Caco-2 (cell line): ENCODE measurements around the gene CCDC50. TPM values are rescaled to one million over a fixed set of nuclear protein-coding genes. Genes with fewer than 3 reads are reported as not detected.
A peak's percentile ranks its signal among the peaks of the same experiment; 100 is the strongest.

Source experiments
- BruUV-seq: library from RNA; stranded (reverse); fragments of 400-500 nt; replicated peaks from 2 replicates; lab custom pipeline; 2021; lab: Mats Ljungman, UMichigan
- CTCF ChIA-PET: fragments of 300-600 bp; sonication (Branson Sonifier 250); formaldehyde crosslinking; loops from one replicate; lab custom pipeline; 2022; ENCODE audit warnings: antibody characterized with exemption; lab: Charles Lee
- POLR2A ChIA-PET: fragments of 300-600 bp; sonication (Branson Sonifier 250); formaldehyde crosslinking; loops from one replicate; lab custom pipeline; 2022; ENCODE audit warnings: antibody characterized with exemption; lab: Charles Lee
- DNase-seq, 2 experiments: peaks; one replicate each; pipeline versions ENCODE4 v3.0.0 to v3.0.0-alpha.2; 2020 to 2022
- H3K27me3 ChIP-seq: replicated peaks from 2 replicates; pipeline ENCODE4 v1.6.0; 2011; ENCODE audit warnings: low read length; ENCODE audit not compliant: control insufficient read depth, insufficient read depth
- H3K36me3 ChIP-seq: 2 replicates; pipeline ENCODE4 v1.5.1; 2011; ENCODE audit warnings: low read length; ENCODE audit not compliant: control insufficient read depth, insufficient read depth
- H3K4me1 ChIP-seq: fragments of 250-450 bp; sonication (Bioruptor Pico); 2 replicates; pipeline ENCODE4 v1.5.1; 2020; ENCODE audit warnings: mild to moderate bottlenecking
- H3K4me3 ChIP-seq: 2 replicates; pipeline ENCODE4 v1.5.1; 2011; ENCODE audit warnings: low read depth, mild to moderate bottlenecking, control low read depth, low read length
- H3K9me3 ChIP-seq: fragments of 250-450 bp; sonication (Bioruptor Pico); 2 replicates; pipeline ENCODE4 v1.5.1; 2020; ENCODE audit warnings: mild to moderate bottlenecking, moderate library complexity
- H3K27ac Mint-ChIP-seq: one replicate; pipeline ENCODE4 v1.8.0; 2022; ENCODE audit warnings: mixed read lengths; ENCODE audit not compliant: unreplicated experiment
- H3K27me3 Mint-ChIP-seq: one replicate; pipeline ENCODE4 v1.8.0; 2022; ENCODE audit warnings: mixed read lengths; ENCODE audit not compliant: insufficient read depth, unreplicated experiment
- H3K36me3 Mint-ChIP-seq: one replicate; pipeline ENCODE4 v1.8.0; 2022; ENCODE audit warnings: mild to moderate bottlenecking, mixed read lengths; ENCODE audit not compliant: insufficient read depth, unreplicated experiment
- H3K4me1 Mint-ChIP-seq: one replicate; pipeline ENCODE4 v1.8.0; 2022; ENCODE audit warnings: low read depth, mixed read lengths; ENCODE audit not compliant: unreplicated experiment
- H3K4me3 Mint-ChIP-seq: one replicate; pipeline ENCODE4 v1.8.0; 2022; ENCODE audit warnings: mild to moderate bottlenecking, moderate library complexity, mixed read lengths; ENCODE audit not compliant: unreplicated experiment
- H3K9me3 Mint-ChIP-seq: one replicate; pipeline ENCODE4 v1.8.0; 2022; ENCODE audit warnings: mixed read lengths; ENCODE audit not compliant: unreplicated experiment
- CTCF ChIP-seq, 2 experiments: fragments of 200-600 bp in 1 of 2; IDR thresholded peaks; 1 replicate in 1 of 2; 2 replicates in 1 of 2; pipeline versions ENCODE4 v1.5.1 to v1.8.0; 2011 to 2022; ENCODE audit warnings: antibody characterized with exemption in 1 of 2, control low read depth in 1 of 2, inconsistent platforms in 1 of 2, low read depth in 1 of 2, low read length in 1 of 2, mild to moderate bottlenecking in 1 of 2, moderate library complexity in 1 of 2; ENCODE audit not compliant: insufficient read depth in 1 of 2, severe bottlenecking in 1 of 2, unreplicated experiment in 1 of 2
- intact Hi-C: fragments of 100-400 bp; cut with micrococcal nuclease; formaldehyde crosslinking; loops from one replicate; pipeline ENCODE4 v1.10.0; 2022; ENCODE audit not compliant: unreplicated experiment
- total RNA-seq: library from RNA; stranded (reverse); gene quantifications from 2 replicates; pipeline ENCODE4 v1.2.3, GENCODE V29; 2022

The CCDC50 gene
- total RNA-seq, 1 experiment from 2014 or later: 53.1 TPM

- H3K9me3 Mint-ChIP-seq: no peaks in the 10 kb centered on the region
- CTCF ChIA-PET: no interaction called here
- POLR2A ChIA-PET: no interaction called here
- H3K27me3 ChIP-seq: no peaks in the 10 kb centered on the region
- H3K4me3 ChIP-seq: no peak overlapping the region
- no peak for DNase-seq
- no peaks in the 10 kb centered on the region for H3K4me1 Mint-ChIP-seq
- H3K9me3 ChIP-seq: no peaks in the 10 kb centered on the region
- H3K4me1 ChIP-seq: no peaks in the 10 kb centered on the region
- intact Hi-C loops: no loop called here
- TF ChIP-seq CTCF (IDR thresholded peaks at IDR 0.05; ENCODE audit: insufficient read depth in 1 of 2, low read depth in 1 of 2, low read length in 1 of 2, severe bottlenecking in 1 of 2, unreplicated experiment in 1 of 2): no peak
- peaks cover 32% of the 10 kb centered on the region for H3K36me3 Mint-ChIP-seq
- H3K4me3 Mint-ChIP-seq: no peak overlapping the region
- no peaks in the 10 kb centered on the region for H3K27me3 Mint-ChIP-seq
- no peak overlapping the region for H3K27ac Mint-ChIP-seq
- no peaks in the 10 kb centered on the region for H3K36me3 ChIP-seq
- no TSS peak for BruUV-seq
These were observed 61.4 kb downstream of the CCDC50 start for GRCh38 chr3:191390580-191390979.

GRCh38 chr3:191391861-191392808 lies 62.9 kb downstream of the CCDC50 start:
- no peak overlapping the region for H3K27ac Mint-ChIP-seq
- no peaks in the 10 kb centered on the region for H3K36me3 ChIP-seq
- H3K9me3 ChIP-seq: no peaks in the 10 kb centered on the region
- POLR2A ChIA-PET: no interaction called here
- TF ChIP-seq CTCF (IDR thresholded peaks at IDR 0.05; ENCODE audit: insufficient read depth in 1 of 2, low read depth in 1 of 2, low read length in 1 of 2, severe bottlenecking in 1 of 2, unreplicated experiment in 1 of 2): no peak
- H3K9me3 Mint-ChIP-seq: no peaks in the 10 kb centered on the region
- no peak overlapping the region for H3K4me3 ChIP-seq
- peaks cover 37% of the 10 kb centered on the region for H3K36me3 Mint-ChIP-seq
- BruUV-seq: TSS peak; percentile 38
- no peaks in the 10 kb centered on the region for H3K27me3 ChIP-seq
- no peaks in the 10 kb centered on the region for H3K4me1 ChIP-seq
- no peak for DNase-seq
- no peak overlapping the region for H3K4me3 Mint-ChIP-seq
- no peaks in the 10 kb centered on the region for H3K4me1 Mint-ChIP-seq
- CTCF ChIA-PET: no interaction called here
- intact Hi-C loops: no loop called here
- no peaks in the 10 kb centered on the region for H3K27me3 Mint-ChIP-seq

- H3K36me3 Mint-ChIP-seq: peaks cover 37% of the 10 kb centered on the region
- H3K36me3 ChIP-seq: no peaks in the 10 kb centered on the region
- CTCF ChIA-PET: no interaction called here
These were observed 64.0 kb downstream of the CCDC50 start for GRCh38 chr3:191393146-191393545.

More at GRCh38 chr3:191393146-191393545, 64.0 kb downstream of the CCDC50 start:
- no peaks in the 10 kb centered on the region for H3K9me3 ChIP-seq
- no peaks in the 10 kb centered on the region for H3K27me3 ChIP-seq
- TF ChIP-seq CTCF (IDR thresholded peaks at IDR 0.05; ENCODE audit: insufficient read depth in 1 of 2, low read depth in 1 of 2, low read length in 1 of 2, severe bottlenecking in 1 of 2, unreplicated experiment in 1 of 2): no peak
- Mint-ChIP-seq H3K27ac (peak overlapping the region; percentile 81), H3K9me3 (no peaks in the 10 kb centered on the region), H3K27me3 (no peaks in the 10 kb centered on the region), H3K4me1 (no peaks in the 10 kb centered on the region), H3K4me3 (no peak overlapping the region)
- H3K4me3 ChIP-seq: no peak overlapping the region
- intact Hi-C loops: no loop called here
- BruUV-seq: no TSS peak
- H3K4me1 ChIP-seq: no peaks in the 10 kb centered on the region
- POLR2A ChIA-PET: no interaction called here
- DNase-seq: no peak
